Skeletal muscle tissue (tissue), 4 donors: Measurements from ENCODE around the gene GLRX. TPM values are rescaled to one million over a fixed set of nuclear protein-coding genes. Genes with fewer than 3 reads are reported as not detected.
A peak's percentile ranks its signal among the peaks of the same experiment; 100 is the strongest.

Experiments
- H3K27ac ChIP-seq: one replicate; pipeline ENCODE4 v1.7.0; 2013; ENCODE audit warnings: mild to moderate bottlenecking, low read depth, low read length, inconsistent platforms
- H3K27me3 ChIP-seq, 3 donors: one replicate each; pipeline ENCODE4 v1.7.0; 2013; ENCODE audit warnings: low read length in 3 of 3; ENCODE audit not compliant: control insufficient read depth in 3 of 3, insufficient read depth in 3 of 3
- H3K36me3 ChIP-seq, 3 donors: one replicate each; pipeline ENCODE4 v1.7.0; 2013; ENCODE audit warnings: low read length in 3 of 3; ENCODE audit not compliant: control insufficient read depth in 3 of 3, insufficient read depth in 3 of 3
- H3K4me1 ChIP-seq, 3 donors: one replicate each; pipeline ENCODE4 v1.7.0; 2013; ENCODE audit warnings: low read length in 3 of 3, mild to moderate bottlenecking in 3 of 3; ENCODE audit not compliant: control insufficient read depth in 3 of 3, insufficient read depth in 3 of 3
- H3K4me3 ChIP-seq, 3 donors: one replicate each; pipeline ENCODE4 v1.7.0; 2013; ENCODE audit warnings: low read length in 3 of 3
- H3K9ac ChIP-seq, 3 donors: one replicate each; pipeline ENCODE4 v1.7.0; 2013; ENCODE audit warnings: low read length in 3 of 3, mild to moderate bottlenecking in 3 of 3, moderate library complexity in 2 of 3, low read depth in 1 of 3
- H3K9me3 ChIP-seq, 3 donors: one replicate each; pipeline ENCODE4 v1.7.0; 2013; ENCODE audit warnings: low read length in 3 of 3; ENCODE audit not compliant: control insufficient read depth in 3 of 3
- total RNA-seq: library from RNA; depleted of rRNA; stranded (reverse); fragments of >200 nt; gene quantifications from one replicate; pipeline ENCODE4 v1.2.3, GENCODE V29; 2014
- donor health status: Osteomylitis.

The GLRX gene
- total RNA-seq, 1 donor from 2014 or later: 6.8 TPM

GRCh38 chr5:95786821-95787418 is 35.6 kb downstream of the GLRX start:
- Histone ChIP-seq H3K27me3 (no peaks in the 10 kb centered on the region), H3K9me3 (no peaks in the 10 kb centered on the region), H3K9ac (no peak overlapping the region), H3K36me3 (peaks cover 7 to 26% (median 20%) of the 10 kb centered on the region in 3 donors), H3K27ac (no peak overlapping the region), H3K4me1 (peaks cover 4 to 11% (median 6%) of the 10 kb centered on the region in 3 donors), H3K4me3 (no peak overlapping the region)

- Histone ChIP-seq H3K27ac (no peak overlapping the region), H3K9me3 (no peaks in the 10 kb centered on the region), H3K27me3 (no peaks in the 10 kb centered on the region), H3K9ac (no peak overlapping the region), H3K4me1 (peaks cover 7 to 23% (median 23%) of the 10 kb centered on the region in 3 donors), H3K36me3 (peaks cover 8 to 21% (median 10%) of the 10 kb centered on the region in 3 donors), H3K4me3 (no peak overlapping the region)
Observed at GRCh38 chr5:95784514-95785302, 37.8 kb downstream of the GLRX start.

GRCh38 chr5:95783661-95784060 is 38.9 kb downstream of the GLRX start:
- no peak overlapping the region for H3K9ac ChIP-seq
- no peaks in the 10 kb centered on the region for H3K27me3 ChIP-seq
- no peak overlapping the region for H3K27ac ChIP-seq
- H3K4me1 ChIP-seq: peaks cover 12 to 32% (median 23%) of the 10 kb centered on the region in 3 donors
- no peaks in the 10 kb centered on the region for H3K9me3 ChIP-seq
- H3K4me3 ChIP-seq: no peak overlapping the region
- peaks cover 8 to 18% (median 10%) of the 10 kb centered on the region in 3 donors for H3K36me3 ChIP-seq

- Histone ChIP-seq H3K27me3 (no peaks in the 10 kb centered on the region), H3K4me1 (peaks cover 12 to 40% (median 23%) of the 10 kb centered on the region in 3 donors), H3K27ac (no peak overlapping the region), H3K4me3 (no peak overlapping the region), H3K36me3 (peaks cover 0 to 10% (median 7%) of the 10 kb centered on the region in 3 donors), H3K9ac (no peak overlapping the region), H3K9me3 (no peaks in the 10 kb centered on the region)
Observed at GRCh38 chr5:95782181-95782580, 40.3 kb downstream of the GLRX start.

GRCh38 chr5:95781101-95781583 is 41.4 kb downstream of the GLRX start:
- peaks cover 12 to 43% (median 23%) of the 10 kb centered on the region in 3 donors for H3K4me1 ChIP-seq
- H3K4me3 ChIP-seq: no peak overlapping the region
- peak overlapping the region; percentile 38 for H3K27ac ChIP-seq
- peak overlapping the region in 2 of 3 donors; percentile 1 to 27 for H3K9ac ChIP-seq
- no peaks in the 10 kb centered on the region for H3K9me3 ChIP-seq
- peaks cover 0 to 10% (median 7%) of the 10 kb centered on the region in 3 donors for H3K36me3 ChIP-seq
- H3K27me3 ChIP-seq: no peaks in the 10 kb centered on the region

DNA sequence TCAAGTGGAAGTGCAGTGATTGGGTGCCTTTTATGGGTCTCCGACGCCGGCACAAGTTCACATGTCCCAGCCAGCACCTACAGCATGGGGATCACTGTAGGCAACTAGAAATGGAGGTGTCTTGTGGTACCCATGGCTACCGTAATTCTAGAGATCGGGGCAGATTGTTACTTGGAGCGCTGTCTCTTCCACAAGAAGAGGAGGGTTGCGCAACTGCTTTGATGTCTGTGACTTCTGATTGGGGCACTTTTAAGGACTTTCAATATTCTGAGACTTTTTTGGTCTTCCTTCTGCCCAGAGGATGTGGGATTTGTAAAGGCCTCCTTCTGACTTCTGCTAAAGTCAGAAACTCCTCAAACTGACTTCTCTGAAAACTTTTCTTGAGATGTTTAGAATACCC is 41.9 kb downstream of the GLRX start:
- H3K27me3 ChIP-seq: no peaks in the 10 kb centered on the region
- peak overlapping the region; percentile 17 for H3K27ac ChIP-seq
- peaks cover 0 to 10% (median 7%) of the 10 kb centered on the region in 3 donors for H3K36me3 ChIP-seq
- no peaks in the 10 kb centered on the region for H3K9me3 ChIP-seq
- H3K4me3 ChIP-seq: no peak overlapping the region
- no peak overlapping the region for H3K9ac ChIP-seq
- H3K4me1 ChIP-seq: peaks cover 12 to 43% (median 23%) of the 10 kb centered on the region in 3 donors

- Histone ChIP-seq H3K27ac (peak overlapping the region; percentile 18), H3K36me3 (peaks cover 0 to 7% (median 7%) of the 10 kb centered on the region in 3 donors)
Observed at GRCh38 chr5:95779611-95780010, 42.9 kb downstream of the GLRX start.

DNA sequence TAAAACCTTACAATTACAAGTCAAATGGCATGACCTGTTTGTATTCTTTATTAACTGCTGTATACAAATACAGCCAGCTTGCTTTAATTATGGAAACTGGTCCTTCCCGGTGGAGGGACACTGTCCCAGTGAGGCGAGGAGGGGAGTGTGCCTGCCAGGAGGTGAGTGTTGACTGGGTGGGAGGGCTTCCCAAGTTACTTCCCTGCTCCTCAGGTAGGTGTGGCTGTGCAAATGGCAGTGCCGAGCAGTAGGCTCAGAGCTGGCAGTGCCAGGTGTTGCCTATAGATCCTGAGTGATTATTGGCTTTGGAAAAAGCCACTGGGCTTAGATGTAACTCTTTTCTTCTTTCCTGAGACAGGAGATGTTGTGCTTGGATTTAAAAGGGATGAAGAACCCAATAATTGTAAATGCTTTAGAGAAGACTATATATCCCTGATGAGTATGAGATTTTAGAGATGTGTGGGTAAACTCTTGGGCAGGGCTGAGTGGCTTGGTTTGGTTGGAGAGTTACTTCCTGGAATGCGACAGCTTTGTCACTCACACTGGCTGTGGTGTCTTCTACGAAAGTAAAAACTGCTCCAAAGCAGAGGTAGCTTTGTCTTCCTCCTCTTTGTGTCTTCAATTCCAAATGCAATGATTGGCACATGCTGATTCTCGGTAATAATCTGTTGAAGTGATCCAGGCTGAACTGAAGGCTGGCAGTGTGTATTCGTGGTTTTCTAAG is 43.7 kb downstream of the GLRX start:
- Histone ChIP-seq H3K4me1 (peaks cover 8 to 37% (median 12%) of the 10 kb centered on the region in 3 donors), H3K9ac (no peak overlapping the region), H3K27me3 (no peaks in the 10 kb centered on the region), H3K9me3 (no peaks in the 10 kb centered on the region), H3K27ac (peak overlapping the region; percentile 18), H3K4me3 (no peak overlapping the region), H3K36me3 (peaks cover 0 to 7% (median 6%) of the 10 kb centered on the region in 3 donors)

More at GRCh38 chr5:95779611-95780010, 42.9 kb downstream of the GLRX start:
- no peak overlapping the region for H3K9ac ChIP-seq
- no peaks in the 10 kb centered on the region for H3K27me3 ChIP-seq
- no peaks in the 10 kb centered on the region for H3K9me3 ChIP-seq
- no peak overlapping the region for H3K4me3 ChIP-seq
- H3K4me1 ChIP-seq: peaks cover 9 to 39% (median 18%) of the 10 kb centered on the region in 3 donors

DNA sequence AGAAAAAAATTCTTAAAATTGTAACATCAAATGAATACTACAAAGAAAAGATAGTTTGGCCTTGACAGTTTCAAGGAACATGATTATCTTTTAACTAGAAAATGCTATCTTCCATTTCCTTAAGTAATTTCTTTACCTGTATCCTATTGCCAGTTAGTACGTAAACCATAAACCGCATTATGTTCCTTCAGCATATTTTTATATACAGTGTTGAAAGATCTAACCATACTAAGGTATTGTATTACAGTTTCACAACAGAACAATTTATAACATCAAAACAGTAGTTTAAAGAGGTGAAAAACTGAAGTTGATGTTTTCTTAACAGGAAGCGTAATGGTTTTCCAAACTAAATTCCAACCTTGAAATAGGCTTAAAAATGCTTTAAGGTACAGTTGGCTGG is 45.1 kb downstream of the GLRX start:
- Histone ChIP-seq H3K36me3 (peaks cover 0 to 10% (median 7%) of the 10 kb centered on the region in 3 donors), H3K4me3 (no peak overlapping the region), H3K9me3 (no peaks in the 10 kb centered on the region), H3K4me1 (peaks cover 8 to 46% (median 12%) of the 10 kb centered on the region in 3 donors), H3K27me3 (no peaks in the 10 kb centered on the region), H3K9ac (no peak overlapping the region), H3K27ac (peak overlapping the region; percentile 10)
